ENCODE measurements around the gene GP5. TPM values are rescaled to one million over a fixed set of nuclear protein-coding genes. Genes with fewer than 3 reads are reported as not detected.

The GP5 gene
- total RNA-seq, 1 experiment from 2014 or later: 0.09 TPM

DNA sequence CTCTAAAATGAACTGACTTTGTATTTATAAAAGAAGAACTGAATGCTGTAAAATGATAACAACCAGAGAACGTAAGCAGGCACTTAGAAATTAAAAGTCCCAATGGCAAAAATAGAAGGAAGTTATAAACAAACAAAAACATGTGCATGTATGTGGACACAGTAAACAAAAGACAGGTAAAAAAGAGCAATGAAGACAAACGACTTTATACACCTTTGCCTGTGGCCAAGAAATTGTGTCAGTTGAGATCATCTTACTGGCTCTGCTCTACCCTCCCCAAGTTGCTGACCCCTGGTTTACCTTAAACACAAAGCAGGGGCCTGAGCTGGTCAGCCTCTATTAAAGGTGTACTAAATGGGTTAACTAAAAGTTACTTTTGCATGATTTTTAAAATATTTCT is 41.7 kb upstream of the GP5 start:
- Mint-ChIP-seq H3K27me3 (ENCODE audit: low read depth) (no peaks in the 10 kb centered on the region), H3K4me1 (no peaks in the 10 kb centered on the region), H3K4me3 (no peak overlapping the region), H3K9me3 (no peaks in the 10 kb centered on the region), H3K36me3 (peaks cover 62% of the 10 kb centered on the region), H3K27ac (no peak overlapping the region)
- ChIA-PET CTCF (interaction anchor here (0.6 kb wide), 1 partner anchor 107 kb away, joined by 7 read pairs; no protein-coding TSS in a partner anchor), POLR2A (no interaction called here)
- ATAC-seq: no peak
- TF ChIP-seq ZNF219 (CRISPR knock-in tag; IDR thresholded peaks at IDR 0.05; ENCODE audit: borderline replicate concordance) (no peak), GRHL2 (CRISPR knock-in tag; IDR thresholded peaks at IDR 0.05; ENCODE audit: insufficient replicate concordance, severe bottlenecking) (no peak), JUN (CRISPR knock-in tag; IDR thresholded peaks at IDR 0.05) (no peak), SOX15 (CRISPR knock-in tag; IDR thresholded peaks at IDR 0.05) (no peak), FOXP1 (CRISPR knock-in tag; IDR thresholded peaks at IDR 0.05; ENCODE audit: borderline replicate concordance) (no peak), EMX1 (CRISPR knock-in tag; IDR thresholded peaks at IDR 0.05) (no peak)
- TF ChIP-seq, protein P1, sequence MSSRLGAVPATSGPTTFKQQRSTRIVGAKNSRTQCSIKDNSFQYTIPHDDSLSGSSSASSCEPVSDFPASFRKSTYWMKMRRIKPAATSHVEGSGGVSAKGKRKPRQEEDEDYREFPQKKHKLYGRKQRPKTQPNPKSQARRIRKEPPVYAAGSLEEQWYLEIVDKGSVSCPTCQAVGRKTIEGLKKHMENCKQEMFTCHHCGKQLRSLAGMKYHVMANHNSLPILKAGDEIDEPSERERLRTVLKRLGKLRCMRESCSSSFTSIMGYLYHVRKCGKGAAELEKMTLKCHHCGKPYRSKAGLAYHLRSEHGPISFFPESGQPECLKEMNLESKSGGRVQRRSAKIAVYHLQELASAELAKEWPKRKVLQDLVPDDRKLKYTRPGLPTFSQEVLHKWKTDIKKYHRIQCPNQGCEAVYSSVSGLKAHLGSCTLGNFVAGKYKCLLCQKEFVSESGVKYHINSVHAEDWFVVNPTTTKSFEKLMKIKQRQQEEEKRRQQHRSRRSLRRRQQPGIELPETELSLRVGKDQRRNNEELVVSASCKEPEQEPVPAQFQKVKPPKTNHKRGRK (CRISPR knock-in tag; IDR thresholded peaks at IDR 0.05; ENCODE audit: borderline replicate concordance): no peak
- TF ChIP-seq, protein P2, sequence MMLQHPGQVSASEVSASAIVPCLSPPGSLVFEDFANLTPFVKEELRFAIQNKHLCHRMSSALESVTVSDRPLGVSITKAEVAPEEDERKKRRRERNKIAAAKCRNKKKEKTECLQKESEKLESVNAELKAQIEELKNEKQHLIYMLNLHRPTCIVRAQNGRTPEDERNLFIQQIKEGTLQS (CRISPR knock-in tag; conservative IDR thresholded peaks at IDR 0.05): no peak
- TF ChIP-seq, protein P3, sequence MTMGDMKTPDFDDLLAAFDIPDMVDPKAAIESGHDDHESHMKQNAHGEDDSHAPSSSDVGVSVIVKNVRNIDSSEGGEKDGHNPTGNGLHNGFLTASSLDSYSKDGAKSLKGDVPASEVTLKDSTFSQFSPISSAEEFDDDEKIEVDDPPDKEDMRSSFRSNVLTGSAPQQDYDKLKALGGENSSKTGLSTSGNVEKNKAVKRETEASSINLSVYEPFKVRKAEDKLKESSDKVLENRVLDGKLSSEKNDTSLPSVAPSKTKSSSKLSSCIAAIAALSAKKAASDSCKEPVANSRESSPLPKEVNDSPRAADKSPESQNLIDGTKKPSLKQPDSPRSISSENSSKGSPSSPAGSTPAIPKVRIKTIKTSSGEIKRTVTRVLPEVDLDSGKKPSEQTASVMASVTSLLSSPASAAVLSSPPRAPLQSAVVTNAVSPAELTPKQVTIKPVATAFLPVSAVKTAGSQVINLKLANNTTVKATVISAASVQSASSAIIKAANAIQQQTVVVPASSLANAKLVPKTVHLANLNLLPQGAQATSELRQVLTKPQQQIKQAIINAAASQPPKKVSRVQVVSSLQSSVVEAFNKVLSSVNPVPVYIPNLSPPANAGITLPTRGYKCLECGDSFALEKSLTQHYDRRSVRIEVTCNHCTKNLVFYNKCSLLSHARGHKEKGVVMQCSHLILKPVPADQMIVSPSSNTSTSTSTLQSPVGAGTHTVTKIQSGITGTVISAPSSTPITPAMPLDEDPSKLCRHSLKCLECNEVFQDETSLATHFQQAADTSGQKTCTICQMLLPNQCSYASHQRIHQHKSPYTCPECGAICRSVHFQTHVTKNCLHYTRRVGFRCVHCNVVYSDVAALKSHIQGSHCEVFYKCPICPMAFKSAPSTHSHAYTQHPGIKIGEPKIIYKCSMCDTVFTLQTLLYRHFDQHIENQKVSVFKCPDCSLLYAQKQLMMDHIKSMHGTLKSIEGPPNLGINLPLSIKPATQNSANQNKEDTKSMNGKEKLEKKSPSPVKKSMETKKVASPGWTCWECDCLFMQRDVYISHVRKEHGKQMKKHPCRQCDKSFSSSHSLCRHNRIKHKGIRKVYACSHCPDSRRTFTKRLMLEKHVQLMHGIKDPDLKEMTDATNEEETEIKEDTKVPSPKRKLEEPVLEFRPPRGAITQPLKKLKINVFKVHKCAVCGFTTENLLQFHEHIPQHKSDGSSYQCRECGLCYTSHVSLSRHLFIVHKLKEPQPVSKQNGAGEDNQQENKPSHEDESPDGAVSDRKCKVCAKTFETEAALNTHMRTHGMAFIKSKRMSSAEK (CRISPR knock-in tag; IDR thresholded peaks at IDR 0.05; ENCODE audit: borderline replicate concordance): no peak
- TF ChIP-seq, protein P4, sequence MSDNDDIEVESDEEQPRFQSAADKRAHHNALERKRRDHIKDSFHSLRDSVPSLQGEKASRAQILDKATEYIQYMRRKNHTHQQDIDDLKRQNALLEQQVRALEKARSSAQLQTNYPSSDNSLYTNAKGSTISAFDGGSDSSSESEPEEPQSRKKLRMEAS (CRISPR knock-in tag; IDR thresholded peaks at IDR 0.05): no peak
- TF ChIP-seq, protein P5, sequence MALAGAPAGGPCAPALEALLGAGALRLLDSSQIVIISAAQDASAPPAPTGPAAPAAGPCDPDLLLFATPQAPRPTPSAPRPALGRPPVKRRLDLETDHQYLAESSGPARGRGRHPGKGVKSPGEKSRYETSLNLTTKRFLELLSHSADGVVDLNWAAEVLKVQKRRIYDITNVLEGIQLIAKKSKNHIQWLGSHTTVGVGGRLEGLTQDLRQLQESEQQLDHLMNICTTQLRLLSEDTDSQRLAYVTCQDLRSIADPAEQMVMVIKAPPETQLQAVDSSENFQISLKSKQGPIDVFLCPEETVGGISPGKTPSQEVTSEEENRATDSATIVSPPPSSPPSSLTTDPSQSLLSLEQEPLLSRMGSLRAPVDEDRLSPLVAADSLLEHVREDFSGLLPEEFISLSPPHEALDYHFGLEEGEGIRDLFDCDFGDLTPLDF (CRISPR knock-in tag; IDR thresholded peaks at IDR 0.05): no peak
- TF ChIP-seq, protein P6, sequence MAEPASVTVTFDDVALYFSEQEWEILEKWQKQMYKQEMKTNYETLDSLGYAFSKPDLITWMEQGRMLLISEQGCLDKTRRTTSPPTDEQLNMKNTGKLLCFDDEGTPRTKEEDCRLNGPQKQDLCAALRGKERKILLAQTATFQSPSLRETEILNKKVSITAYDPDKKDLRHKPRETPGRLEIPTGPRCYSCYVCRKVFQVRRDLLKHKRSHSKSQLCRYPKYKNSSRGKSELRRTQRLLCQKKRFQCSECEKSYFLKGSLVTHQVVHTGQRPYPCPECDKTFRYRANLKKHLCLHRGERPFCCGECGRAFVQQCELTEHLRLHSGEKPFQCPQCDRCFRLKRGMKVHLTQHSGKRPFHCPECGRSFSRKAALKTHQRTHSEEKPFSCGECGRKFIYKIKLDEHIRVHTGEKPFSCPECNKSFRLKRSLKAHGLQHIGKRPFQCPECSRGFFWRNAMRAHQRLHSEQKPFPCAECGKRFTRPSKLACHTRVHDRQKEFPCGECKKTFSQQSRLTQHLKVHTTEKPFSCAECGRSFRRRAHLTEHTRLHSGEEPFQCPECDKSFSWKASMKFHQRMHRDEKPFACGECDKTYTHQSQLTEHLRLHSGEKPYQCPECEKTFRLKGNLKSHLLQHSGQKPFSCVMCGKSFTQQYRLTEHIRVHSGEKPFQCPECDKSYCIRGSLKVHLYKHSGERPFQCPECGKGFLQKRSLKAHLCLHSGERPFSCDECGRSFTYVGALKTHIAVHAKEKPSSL (CRISPR knock-in tag; conservative IDR thresholded peaks at IDR 0.05): no peak
- DNase-seq (ENCODE audit: low spot score): no peak

DNA sequence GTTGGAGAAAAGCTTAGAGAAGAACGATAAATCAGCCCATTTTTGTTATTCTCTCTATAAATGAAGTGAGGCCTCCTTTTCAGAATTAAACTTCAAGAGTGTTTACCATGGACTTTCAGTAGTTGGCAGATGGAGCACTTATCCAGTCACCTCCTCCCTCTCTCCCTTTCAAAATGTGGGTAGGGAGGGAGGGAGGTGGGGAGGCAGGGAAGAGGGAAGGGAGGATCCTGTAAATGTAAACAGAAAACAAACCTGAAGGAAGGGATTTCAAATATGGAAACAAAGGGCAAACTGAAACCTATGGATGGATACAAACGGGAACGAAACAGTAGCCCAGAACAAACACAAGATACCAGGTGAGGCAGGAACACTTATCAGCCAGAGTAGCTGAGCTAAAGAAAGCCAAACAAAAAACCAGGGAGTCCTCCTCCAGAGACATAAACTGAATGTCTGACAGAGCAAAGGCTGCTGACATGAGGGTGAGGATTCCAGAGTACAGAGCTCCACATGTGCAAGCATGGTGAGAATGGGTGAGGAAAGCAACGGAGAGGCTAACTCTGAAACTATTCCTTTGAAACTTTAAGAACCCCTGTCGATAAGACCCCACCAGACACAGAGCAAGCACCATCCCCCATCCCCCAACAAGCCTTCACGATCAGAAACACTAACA is 41.0 kb upstream of the GP5 start:
- Mint-ChIP-seq H3K4me1 (no peaks in the 10 kb centered on the region), H3K9me3 (no peaks in the 10 kb centered on the region), H3K27ac (no peak overlapping the region), H3K27me3 (ENCODE audit: low read depth) (no peaks in the 10 kb centered on the region), H3K36me3 (peaks cover 70% of the 10 kb centered on the region), H3K4me3 (no peak overlapping the region)
- TF ChIP-seq SOX15 (CRISPR knock-in tag; IDR thresholded peaks at IDR 0.05) (no peak), TP53 (CRISPR knock-in tag; IDR thresholded peaks at IDR 0.05) (no peak), JUN (CRISPR knock-in tag; IDR thresholded peaks at IDR 0.05) (no peak), MYBL2 (CRISPR knock-in tag; IDR thresholded peaks at IDR 0.05) (no peak), ZBTB21 (CRISPR knock-in tag; IDR thresholded peaks at IDR 0.05; ENCODE audit: borderline replicate concordance) (no peak), JAZF1 (CRISPR knock-in tag; IDR thresholded peaks at IDR 0.05) (no peak)
- TF ChIP-seq, protein P7, sequence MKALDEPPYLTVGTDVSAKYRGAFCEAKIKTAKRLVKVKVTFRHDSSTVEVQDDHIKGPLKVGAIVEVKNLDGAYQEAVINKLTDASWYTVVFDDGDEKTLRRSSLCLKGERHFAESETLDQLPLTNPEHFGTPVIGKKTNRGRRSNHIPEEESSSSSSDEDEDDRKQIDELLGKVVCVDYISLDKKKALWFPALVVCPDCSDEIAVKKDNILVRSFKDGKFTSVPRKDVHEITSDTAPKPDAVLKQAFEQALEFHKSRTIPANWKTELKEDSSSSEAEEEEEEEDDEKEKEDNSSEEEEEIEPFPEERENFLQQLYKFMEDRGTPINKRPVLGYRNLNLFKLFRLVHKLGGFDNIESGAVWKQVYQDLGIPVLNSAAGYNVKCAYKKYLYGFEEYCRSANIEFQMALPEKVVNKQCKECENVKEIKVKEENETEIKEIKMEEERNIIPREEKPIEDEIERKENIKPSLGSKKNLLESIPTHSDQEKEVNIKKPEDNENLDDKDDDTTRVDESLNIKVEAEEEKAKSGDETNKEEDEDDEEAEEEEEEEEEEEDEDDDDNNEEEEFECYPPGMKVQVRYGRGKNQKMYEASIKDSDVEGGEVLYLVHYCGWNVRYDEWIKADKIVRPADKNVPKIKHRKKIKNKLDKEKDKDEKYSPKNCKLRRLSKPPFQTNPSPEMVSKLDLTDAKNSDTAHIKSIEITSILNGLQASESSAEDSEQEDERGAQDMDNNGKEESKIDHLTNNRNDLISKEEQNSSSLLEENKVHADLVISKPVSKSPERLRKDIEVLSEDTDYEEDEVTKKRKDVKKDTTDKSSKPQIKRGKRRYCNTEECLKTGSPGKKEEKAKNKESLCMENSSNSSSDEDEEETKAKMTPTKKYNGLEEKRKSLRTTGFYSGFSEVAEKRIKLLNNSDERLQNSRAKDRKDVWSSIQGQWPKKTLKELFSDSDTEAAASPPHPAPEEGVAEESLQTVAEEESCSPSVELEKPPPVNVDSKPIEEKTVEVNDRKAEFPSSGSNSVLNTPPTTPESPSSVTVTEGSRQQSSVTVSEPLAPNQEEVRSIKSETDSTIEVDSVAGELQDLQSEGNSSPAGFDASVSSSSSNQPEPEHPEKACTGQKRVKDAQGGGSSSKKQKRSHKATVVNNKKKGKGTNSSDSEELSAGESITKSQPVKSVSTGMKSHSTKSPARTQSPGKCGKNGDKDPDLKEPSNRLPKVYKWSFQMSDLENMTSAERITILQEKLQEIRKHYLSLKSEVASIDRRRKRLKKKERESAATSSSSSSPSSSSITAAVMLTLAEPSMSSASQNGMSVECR (CRISPR knock-in tag; IDR thresholded peaks at IDR 0.05; ENCODE audit: borderline replicate concordance): no peak
- ATAC-seq: no peak
- ChIA-PET POLR2A (no interaction called here), CTCF (interaction anchor here (1.6 kb wide), 1 partner anchor 32 kb away, joined by 5 read pairs; no protein-coding TSS in a partner anchor)
- no peak for DNase-seq (ENCODE audit: low spot score)

Measured in WTC11 (cell line).